Measurements from ENCODE around the gene KIF23. TPM values are rescaled to one million over a fixed set of nuclear protein-coding genes. Genes with fewer than 3 reads are reported as not detected.

KIF23 gene
- total RNA-seq, 1 experiment from 2014 or later, result 83.7 TPM

DNA sequence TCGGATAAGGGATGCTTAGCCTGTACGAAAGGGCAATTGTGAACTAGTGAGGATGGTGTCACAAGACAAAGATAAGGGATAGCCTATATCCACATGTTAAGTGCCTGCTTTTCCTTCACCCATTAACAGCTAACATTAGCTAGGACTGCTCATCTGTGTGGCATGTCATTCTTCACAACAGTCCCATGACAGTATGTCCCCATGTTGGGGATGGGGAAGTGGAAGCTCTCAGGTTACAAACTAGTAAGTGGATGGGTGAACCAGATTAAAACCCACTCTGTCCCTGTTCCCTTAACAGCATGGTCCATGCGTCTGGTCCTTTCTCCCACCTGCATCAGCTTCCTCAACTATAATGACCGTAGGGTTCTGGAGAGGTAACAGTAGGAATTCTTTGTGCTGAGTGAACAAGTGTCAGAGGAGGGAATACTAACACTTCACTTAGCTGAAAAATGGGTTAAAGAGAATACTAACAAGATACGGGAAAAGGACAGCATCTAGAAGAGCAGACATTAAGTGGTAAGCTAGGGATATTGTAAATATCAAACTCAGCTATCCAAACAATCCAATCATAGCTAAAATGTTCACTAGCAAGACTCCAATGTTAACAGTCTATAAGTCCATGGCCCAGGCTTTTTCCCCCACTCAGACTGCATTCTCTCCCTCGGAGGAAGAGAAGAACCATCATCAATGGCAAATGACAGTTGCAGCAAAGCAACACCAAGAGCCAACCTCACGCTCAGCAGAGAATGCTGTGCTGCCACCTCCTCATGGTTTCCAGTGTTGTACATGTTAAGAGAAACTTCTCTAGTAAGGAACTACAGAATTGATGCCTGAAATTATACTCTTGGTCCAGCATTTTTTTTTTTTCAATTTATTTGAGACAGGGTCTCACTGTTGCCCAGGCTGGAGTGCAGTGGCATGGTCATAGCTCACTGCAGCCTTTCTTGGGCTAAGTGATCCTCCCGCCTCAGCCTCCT is 43.4 kb downstream of the KIF23 start:
- Histone ChIP-seq H3K27ac (ENCODE audit: low read depth, low read length) (peak overlapping the region; percentile 21; the same call in 1 of the 2 replicates), H3K9ac (ENCODE audit: low read length) (no peak overlapping the region), H2AFZ (ENCODE audit: low read depth, low read length, poor library complexity, severe bottlenecking) (no peak overlapping the region), H3K9me3 (ENCODE audit: control insufficient read depth in 1 of 2, insufficient read depth in 1 of 2, low read depth in 1 of 2, low read length in 2 of 2) (no peaks in the 10 kb centered on the region), H3K79me2 (ENCODE audit: insufficient read depth, low read length) (peaks cover 34% of the 10 kb centered on the region), H4K20me1 (ENCODE audit: insufficient read depth) (peaks cover 34% of the 10 kb centered on the region; the same call in 1 of the 2 replicates), H3K4me3 (replicated peaks in 1 of 2; ENCODE audit: low read depth in 1 of 2, low read length in 2 of 2) (no peak overlapping the region), H3K36me3 (ENCODE audit: control insufficient read depth in 1 of 2, insufficient read depth in 2 of 2, low read length in 2 of 2) (peaks cover 27 to 41% of the 10 kb centered on the region in 2 experiments), H3K4me1 (ENCODE audit: control insufficient read depth in 1 of 2, insufficient read depth in 2 of 2, low read length in 2 of 2) (peaks cover 10 to 21% of the 10 kb centered on the region in 2 experiments; a peak in 3 of 4 replicates), H3K27me3 (ENCODE audit: insufficient read depth, low read length) (no peaks in the 10 kb centered on the region), H3K4me2 (ENCODE audit: low read length) (no peak overlapping the region), H3K9me2 (ENCODE audit: insufficient read depth) (no peaks in the 10 kb centered on the region)
- POLR2A ChIA-PET, result interaction anchor here (0.8 to 1.3 kb wide), 2 partner anchors 8 to 398 kb away, joined by 3 read pairs; no protein-coding TSS in a partner anchor
- intact Hi-C loops (cut with micrococcal nuclease), result no loop called here
- peak; percentile 22 for ATAC-seq
- RAD21 ChIA-PET (ENCODE audit: low non-redundant PET in 1 of 2, low total read pairs in 2 of 2, uncharacterized antibody in 2 of 2, unreplicated experiment in 2 of 2), result no interaction called here
- no peak for DNase-seq (ENCODE audit: low read depth, low spot score)
- BruUV-seq (replicated peaks), result no TSS peak
- TF ChIP-seq JUND (IDR thresholded peaks at IDR 0.05) (0 out of 2 replicates have a peak, but pooled peaks have one; percentile 7), SIN3A (IDR thresholded peaks at IDR 0.05; ENCODE audit: low read depth) (no peak)
- CTCF ChIA-PET, result no interaction called here

DNA sequence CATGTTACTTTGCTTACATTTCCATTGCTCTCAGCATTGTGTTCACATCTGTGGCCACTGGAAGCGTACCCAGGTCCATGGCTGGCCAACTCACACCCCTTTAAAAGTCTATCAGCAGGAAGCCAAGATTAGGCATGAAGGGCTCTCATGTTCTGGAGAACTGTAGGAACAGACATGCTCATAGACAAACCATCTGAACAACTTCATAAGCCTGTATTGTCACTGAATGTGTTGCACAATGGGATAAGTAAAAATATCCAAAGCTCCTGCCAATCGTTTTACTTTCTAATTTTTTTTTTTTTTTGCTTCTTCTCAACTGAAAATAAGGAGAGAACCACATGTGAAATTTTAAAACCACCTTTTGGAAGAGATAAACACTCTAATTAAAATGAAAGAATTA is 44.9 kb downstream of the KIF23 start:
- intact Hi-C loops (cut with micrococcal nuclease), result no loop called here
- Histone ChIP-seq H3K36me3 (ENCODE audit: control insufficient read depth in 1 of 2, insufficient read depth in 2 of 2, low read length in 2 of 2) (peaks cover 20 to 27% of the 10 kb centered on the region in 2 experiments; a peak in 3 of 4 replicates), H3K27me3 (ENCODE audit: insufficient read depth, low read length) (no peaks in the 10 kb centered on the region), H3K27ac (ENCODE audit: low read depth, low read length) (no peak overlapping the region), H3K79me2 (ENCODE audit: insufficient read depth, low read length) (peaks cover 20% of the 10 kb centered on the region), H3K4me1 (ENCODE audit: control insufficient read depth in 1 of 2, insufficient read depth in 2 of 2, low read length in 2 of 2) (peaks cover 16 to 29% of the 10 kb centered on the region in 2 experiments), H3K9me3 (ENCODE audit: control insufficient read depth in 1 of 2, insufficient read depth in 1 of 2, low read depth in 1 of 2, low read length in 2 of 2) (no peaks in the 10 kb centered on the region), H3K4me3 (replicated peaks in 1 of 2; ENCODE audit: low read depth in 1 of 2, low read length in 2 of 2) (no peak overlapping the region), H3K9me2 (ENCODE audit: insufficient read depth) (no peaks in the 10 kb centered on the region), H4K20me1 (ENCODE audit: insufficient read depth) (peaks cover 24% of the 10 kb centered on the region; the same call in 1 of the 2 replicates), H3K9ac (ENCODE audit: low read length) (no peak overlapping the region), H3K4me2 (ENCODE audit: low read length) (no peak overlapping the region), H2AFZ (ENCODE audit: low read depth, low read length, poor library complexity, severe bottlenecking) (no peak overlapping the region)
- no peak for TF ChIP-seq POLR2AphosphoS5 (IDR thresholded peaks at IDR 0.05; ENCODE audit: low read depth, low read length)
- TF ChIP-seq CEBPB (IDR thresholded peaks at IDR 0.05; ENCODE audit: low read depth), result no peak
- TF ChIP-seq CBX3 (IDR thresholded peaks at IDR 0.05; ENCODE audit: low read depth), result no peak
- TF ChIP-seq ZNF274 (IDR thresholded peaks at IDR 0.05; ENCODE audit: low read depth, low read length), result no peak
- TF ChIP-seq SRF (IDR thresholded peaks at IDR 0.05; ENCODE audit: low read depth), result no peak
- TF ChIP-seq, protein P1, sequence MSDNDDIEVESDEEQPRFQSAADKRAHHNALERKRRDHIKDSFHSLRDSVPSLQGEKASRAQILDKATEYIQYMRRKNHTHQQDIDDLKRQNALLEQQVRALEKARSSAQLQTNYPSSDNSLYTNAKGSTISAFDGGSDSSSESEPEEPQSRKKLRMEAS (IDR thresholded peaks at IDR 0.05), result no peak
- TF ChIP-seq EZH2 (IDR thresholded peaks at IDR 0.05), result no peak
- no peak for TF ChIP-seq SIN3A (IDR thresholded peaks at IDR 0.05; ENCODE audit: low read depth)
- no peak for TF ChIP-seq EZH2phosphoT487 (IDR thresholded peaks at IDR 0.05; ENCODE audit: borderline replicate concordance)
- ChIA-PET RAD21 (ENCODE audit: low non-redundant PET in 1 of 2, low total read pairs in 2 of 2, uncharacterized antibody in 2 of 2, unreplicated experiment in 2 of 2) (no interaction called here), CTCF (no interaction called here), POLR2A (no interaction called here)
- ATAC-seq (no peak), DNase-seq (ENCODE audit: low read depth, low spot score) (no peak)
- no TSS peak for BruUV-seq (replicated peaks)

Measured in HCT116 (cell line).